HG02798 (cell line): ENCODE data around the gene GOLGA1.

ENCODE experiments used
- ATAC-seq: cut with Tn5 transposase; IDR thresholded peaks from one replicate; pipeline ENCODE4 v1.9.1; 2021; ENCODE audit warnings: mild to moderate bottlenecking; ENCODE audit not compliant: unreplicated experiment, poor library complexity

The GOLGA1 gene

DNA sequence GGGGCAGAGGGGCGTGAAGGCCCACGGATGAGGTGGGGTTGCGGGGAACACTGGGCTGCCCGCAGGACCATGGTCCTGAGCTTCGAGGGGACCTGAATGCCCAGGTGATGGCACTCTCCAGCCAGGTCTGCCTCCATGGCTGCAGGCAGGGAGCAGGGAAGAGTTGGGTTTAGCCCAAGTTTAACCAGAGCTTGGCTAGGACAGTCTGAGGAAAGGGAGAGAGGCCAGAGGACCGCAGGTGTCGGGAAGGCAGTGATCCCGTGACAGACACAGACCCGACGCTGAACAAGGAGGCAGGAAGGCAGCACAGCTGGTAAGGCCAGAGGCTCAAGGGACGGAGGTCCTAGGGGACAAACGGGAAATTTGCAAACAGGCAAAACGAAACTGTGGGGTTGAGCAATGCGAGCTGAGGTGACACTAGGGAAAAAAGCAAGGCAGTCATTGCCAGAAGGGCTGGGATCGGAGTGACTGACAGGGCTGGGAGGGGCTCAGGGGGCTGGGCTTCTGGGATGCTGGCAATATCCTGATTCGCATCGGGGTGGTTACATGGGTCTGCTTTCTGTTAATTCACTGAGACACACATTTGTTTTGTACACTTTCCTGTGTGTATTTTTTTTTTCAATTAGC, 53.9 kb downstream of the GOLGA1 start:
- no peak for ATAC-seq

DNA sequence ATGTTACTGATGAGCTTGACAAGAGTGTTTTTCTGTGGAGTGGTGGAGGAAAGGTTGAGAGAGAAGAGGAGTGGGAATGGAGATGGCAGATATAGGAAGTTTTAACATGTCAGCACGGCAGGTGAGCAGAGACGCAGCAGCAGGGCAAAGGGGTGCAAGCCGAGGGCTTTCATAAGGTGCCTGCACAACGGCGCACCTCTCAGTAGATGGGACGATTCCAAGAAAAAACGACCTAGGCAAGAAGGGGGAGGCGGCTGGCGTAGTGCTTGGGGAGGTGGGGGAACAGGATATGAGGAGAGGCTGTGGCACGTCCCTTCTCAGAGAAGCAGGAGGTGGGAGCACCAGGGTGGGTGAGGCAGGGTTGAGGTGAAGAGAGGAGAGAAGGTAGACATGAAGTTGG, 54.4 kb downstream of the GOLGA1 start:
- ATAC-seq: no peak

DNA sequence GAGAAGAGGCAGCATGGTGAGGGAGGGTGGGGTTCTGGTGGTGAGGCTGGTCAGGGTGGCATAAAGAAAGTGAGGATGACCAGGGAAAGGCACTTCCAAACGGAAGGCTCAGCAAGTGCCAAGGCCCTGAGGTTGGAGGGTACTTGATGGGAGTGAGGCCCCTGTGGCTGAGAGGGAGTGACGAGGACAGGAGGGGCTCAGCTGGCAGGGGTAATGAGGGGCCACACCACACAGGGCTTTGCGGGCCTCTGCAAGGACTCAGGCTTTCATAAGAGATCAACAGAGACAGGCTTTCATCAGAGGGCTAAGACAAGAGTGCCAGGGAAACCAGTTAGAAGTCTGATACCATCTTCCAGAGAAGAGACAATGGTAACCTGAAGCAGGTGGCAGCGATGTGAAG, 55.3 kb downstream of the GOLGA1 start:
- ATAC-seq: no peak

DNA sequence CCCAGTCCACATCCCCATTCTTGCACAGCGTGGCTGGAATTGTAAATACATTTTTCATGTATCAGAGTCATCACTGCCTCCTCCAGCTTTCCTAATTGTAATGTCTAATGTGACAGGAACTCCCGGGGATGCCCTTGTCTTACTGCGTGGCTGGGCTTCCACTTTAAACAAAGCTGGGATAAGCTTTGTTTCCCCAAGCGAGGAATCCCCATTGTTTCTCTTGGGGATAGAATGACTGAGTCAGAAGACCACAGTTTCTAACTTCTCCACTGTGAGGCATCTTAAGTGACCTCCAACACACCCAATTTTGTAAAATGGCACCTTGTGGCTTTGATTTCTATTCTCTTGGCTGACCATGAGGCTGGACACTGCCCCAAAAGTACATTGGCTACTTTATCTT, 56.5 kb downstream of the GOLGA1 start:
- no peak for ATAC-seq

DNA sequence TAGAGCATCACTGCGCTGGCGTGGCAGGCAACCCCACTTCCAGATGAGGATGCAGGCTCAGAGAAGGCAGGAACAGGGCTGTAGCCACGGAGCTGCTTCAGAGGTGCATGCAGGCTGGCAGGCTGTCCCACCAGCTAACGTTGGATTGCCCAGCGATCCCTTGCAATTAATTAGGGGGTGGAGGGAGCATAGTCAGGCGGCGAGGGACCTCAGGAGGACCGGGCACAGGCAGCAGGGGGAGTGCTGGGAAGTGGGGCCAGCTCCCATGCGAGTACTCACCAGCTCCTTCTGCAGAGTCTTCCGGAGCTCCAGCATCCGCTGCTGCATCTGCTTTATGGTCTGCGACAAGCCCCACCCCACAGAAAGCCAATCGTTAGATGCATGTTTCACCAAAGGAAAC, 58.7 kb downstream of the GOLGA1 start:
- ATAC-seq: no peak

DNA sequence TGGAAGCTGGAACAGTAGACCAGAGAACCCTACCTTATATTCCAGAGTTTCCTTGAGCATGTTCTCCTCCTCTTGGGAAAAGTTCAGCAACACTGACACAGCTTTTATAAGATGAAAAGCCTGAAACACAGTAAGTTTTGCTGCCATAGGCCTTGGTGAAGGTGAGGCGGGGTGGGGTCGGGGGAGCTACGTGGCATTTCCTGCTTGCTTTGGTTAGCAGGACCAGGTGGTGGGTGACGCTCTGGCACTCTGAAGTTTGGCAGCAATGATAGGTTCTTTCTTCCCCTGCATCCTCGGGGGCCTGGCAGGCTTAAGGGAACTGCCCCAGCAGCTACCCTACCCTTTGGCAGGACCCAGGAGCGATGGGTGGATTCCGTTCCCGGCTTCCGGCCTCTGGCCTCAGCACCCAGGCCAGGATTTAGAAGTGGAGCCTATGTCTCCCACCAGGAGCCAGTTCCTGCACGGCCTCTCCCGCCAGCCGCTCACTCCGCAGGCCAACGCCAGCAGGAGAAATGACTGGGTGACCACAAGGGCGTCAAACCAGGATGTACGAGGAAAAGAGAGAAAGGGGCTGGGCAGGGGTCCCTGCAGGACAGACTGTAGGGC, 59.6 kb downstream of the GOLGA1 start:
- no peak for ATAC-seq

DNA sequence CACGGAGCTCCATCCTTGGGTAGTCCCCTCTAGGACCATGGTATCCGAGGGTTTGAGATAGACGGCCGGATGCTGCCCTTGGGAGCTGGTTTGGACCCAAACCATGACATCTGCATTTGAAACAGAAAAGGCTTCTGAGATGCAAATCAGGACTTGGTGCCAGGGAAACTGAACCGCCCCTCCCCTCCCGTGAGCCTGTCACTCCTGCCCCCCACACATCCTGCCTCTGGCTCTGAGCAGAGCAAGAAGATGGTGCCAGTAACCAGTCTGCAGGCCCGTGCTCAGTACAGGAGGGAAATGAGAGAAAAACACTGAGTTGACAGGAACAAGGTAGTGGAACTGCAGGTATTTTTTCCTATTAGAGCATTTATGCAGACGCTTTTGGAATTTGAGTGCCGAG, 60.4 kb downstream of the GOLGA1 start:
- no peak for ATAC-seq

DNA sequence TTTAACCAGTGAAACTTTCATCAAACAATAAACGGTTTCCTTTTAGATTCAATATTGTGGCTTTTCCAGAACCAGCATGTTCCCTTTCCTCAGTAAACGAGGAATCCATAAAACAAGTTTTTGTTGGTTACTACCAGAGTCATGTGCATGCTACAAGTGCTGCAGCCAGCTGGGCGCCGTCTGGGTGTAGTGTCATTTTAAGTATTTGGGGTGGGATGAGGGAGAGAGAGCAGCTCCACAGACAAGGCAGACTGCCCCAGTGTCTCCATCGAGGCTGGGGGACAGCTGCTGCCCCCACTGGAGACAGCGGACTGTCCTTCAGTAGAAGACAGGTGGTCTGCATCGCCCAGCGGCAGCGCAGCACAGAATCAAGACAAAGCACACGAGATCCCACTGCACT, 61.7 kb downstream of the GOLGA1 start:
- no peak for ATAC-seq

DNA sequence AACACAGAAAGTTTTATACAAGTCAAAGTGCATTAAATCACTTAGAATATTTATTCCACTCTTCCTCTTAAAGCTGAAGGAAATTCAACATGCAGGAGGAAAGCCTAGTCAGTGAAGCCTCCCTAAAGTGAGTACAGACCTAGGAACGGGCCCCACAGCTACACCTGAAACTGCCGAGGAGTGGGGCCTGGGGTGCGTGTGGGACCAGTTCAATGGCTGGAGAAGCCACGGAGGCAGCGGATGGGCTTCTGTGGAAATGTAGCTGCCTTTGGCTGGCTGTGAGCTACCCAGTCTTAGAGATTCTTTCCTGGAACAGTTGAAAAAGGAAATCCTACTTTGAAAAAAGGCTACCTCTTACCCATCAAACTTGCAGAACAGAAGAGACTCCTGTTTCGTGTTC, 62.4 kb downstream of the GOLGA1 start:
- ATAC-seq: no peak

DNA sequence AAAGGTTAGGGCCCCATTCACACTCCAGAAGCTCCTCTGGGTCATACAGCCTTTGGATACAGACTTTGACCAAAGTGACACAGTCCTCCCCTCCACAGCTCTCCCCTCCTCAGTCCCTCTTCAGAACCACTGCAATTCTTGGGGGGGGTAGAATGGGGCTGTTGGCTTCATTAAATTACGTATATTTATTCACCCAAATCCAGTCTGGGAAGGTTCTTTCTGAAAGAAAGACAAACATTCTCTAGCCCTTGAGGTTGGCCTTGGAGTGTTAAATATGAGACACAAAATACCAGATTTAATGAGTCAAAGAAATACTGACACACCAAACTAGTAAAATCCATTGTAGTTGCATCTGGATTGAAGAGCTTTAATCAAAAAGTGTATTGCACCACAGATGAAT, 62.9 kb downstream of the GOLGA1 start:
- no peak for ATAC-seq

DNA sequence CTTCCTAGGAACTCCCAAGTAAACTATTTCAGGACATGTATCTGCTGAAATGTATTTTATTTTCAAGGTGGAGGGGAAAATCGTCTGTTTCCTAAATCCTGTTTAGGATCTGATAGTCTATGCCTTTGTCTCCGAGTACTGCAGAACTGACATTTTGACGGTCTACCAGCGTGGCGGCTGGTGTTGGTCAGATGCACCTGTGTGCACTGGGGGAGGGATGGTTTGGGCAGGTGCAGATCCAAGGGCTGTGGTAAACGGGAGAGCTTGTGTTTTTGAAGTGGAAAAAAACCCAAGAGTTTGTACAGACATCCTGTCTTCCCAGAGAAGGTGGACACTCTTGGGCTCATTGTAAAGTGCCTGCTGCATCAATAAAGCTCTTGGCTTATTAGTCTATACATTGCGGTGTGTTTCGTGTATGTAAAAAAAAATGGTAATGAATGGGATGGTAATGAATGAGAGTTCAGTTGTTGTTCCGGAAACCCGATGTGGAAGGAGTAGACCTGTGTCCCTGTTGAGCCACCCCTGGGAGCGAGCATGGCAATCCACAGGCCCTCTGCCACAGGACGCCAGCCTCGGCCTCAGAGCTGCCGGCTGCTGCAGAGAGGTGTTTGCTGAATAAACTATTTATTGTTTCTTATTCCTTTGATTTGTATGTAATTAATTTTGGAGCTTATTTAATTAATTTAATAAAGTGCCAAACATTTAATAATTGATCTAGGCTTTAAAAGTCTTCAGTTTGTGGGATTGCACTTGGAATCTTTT, 63.7 kb downstream of the GOLGA1 start:
- ATAC-seq: no peak

DNA sequence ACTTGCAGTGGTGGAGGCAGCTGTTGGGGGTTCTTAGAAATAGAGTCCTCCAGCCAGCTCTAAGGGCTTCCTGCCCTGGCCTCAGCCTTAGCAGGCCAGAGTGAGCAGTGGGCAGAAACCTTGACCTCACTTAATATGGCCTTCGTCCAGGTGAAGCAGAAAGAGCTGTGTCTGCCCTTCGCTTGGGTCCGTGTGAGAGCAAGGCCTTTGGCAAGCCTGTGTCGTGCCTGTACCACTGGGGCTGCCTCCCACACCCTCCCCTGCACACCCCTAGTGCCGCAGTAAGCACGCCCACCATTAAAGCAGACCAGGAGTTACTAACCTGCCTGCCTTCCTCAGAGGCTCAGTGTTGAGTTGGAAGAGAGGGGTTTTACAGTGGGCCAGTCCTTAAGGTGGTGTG, 65.4 kb downstream of the GOLGA1 start:
- no peak for ATAC-seq

DNA sequence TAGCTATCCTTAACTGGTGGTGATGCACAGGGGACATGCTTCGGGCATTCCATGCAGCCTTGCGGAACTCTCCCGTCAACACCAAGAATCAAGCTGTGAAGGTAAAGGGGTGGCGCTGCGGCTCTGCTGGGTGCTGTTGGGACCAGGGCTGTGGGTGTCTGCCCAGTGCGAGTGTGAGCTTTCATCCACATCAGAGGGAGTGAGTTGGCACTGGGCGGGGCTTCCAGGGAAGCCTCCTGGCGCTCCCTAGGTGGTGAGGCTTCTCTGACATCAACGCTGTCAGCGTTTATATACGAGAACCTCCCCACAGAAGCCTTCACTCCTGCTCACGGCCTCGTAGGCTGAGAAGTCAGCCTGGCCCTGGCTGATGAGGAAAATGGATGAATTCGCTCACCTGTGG, 67.2 kb downstream of the GOLGA1 start:
- ATAC-seq: no peak

DNA sequence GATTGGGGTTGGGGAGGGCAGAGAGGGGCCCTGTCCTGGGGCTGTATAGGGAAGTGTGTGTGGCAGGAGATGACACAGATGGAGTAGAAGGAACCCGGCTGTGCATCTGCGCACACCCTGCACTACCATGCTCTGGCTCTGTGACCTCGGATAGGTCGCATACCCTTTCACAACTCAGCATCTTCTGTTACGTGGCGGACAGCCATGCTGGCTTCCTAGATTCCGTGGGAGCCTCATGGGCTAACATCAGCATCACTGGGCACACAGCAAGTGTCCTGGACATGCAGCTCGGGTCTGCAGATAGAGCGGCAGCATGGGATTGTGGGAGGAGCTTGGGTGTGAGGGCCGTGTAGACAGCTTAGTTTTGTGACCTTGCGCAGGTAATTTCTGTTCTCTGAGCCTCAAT, 69.7 kb downstream of the GOLGA1 start:
- no peak for ATAC-seq

DNA sequence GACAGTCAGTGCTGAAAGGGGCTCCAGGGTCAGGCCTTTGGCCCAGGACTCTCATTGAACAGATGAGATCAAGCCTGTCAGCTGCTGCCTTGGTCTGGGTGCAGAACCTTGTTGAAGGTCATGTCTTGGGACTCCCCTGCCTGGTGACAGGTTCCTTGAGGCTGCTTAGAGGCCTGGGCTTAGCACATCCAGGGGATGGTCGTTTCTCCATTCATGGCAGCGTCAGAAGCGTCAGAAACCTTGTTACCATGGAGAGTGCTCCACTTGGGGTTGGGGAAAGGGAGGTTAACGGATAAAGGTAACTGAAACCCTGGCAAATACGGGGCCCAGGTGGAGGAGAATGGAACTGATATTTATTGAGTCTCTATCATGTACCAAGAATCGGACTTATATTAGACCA, 70.2 kb downstream of the GOLGA1 start:
- ATAC-seq: no peak

DNA sequence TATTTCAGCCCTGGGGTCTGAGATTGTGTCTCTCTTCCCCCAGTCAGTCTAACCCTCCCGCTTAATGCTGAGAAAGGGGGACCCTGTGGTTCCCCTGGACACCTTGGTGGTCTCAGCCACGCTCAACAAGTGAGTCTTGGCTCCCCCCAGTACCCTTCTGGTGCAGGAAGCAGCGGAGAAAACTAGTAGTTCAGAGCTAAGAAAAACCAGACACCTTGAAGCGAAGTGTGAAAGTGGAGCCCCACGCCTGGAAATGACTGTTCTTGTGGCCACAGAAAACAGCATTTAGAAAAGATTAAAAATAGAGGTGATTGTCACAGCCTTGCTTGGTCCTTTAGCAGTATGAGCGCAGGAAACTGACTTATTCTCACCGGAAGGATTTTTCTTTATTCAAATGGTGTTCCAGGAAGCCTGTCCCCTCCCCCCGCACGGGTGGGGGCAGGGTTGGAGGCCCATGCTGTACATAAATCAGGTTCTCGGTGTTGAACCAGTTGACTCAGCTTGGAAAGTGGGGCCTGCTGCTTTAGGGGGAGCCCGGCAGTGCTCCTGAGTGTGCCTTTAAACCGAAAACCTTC, 70.8 kb downstream of the GOLGA1 start:
- ATAC-seq: peak; percentile 41

DNA sequence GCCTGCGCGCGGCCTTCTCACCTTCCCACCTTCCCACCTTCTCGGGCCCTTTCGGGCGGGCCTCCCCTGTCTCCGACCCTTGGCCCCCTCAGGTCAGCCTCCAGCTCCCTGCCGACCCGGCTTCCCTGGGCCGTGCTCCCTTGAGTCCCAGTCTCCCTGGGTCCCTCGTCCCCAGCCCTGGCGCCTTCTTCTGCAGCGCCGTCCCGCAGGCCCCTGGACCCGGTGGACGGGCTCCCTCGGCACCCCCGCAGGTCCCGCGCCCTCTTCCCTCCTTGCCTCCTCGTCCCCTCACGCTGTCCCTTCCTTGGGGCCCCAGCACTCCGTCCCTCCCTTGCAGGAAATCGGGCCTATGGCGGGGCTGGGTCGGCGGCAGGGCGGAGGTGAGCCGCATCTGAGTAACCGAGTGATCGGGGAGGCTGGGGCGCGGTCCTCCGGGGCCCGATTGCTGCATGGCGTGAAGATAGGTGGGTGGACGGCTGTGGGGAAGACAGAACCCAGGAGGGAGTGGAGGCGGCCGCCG, 71.4 kb downstream of the GOLGA1 start:
- peak; percentile 10 for ATAC-seq

DNA sequence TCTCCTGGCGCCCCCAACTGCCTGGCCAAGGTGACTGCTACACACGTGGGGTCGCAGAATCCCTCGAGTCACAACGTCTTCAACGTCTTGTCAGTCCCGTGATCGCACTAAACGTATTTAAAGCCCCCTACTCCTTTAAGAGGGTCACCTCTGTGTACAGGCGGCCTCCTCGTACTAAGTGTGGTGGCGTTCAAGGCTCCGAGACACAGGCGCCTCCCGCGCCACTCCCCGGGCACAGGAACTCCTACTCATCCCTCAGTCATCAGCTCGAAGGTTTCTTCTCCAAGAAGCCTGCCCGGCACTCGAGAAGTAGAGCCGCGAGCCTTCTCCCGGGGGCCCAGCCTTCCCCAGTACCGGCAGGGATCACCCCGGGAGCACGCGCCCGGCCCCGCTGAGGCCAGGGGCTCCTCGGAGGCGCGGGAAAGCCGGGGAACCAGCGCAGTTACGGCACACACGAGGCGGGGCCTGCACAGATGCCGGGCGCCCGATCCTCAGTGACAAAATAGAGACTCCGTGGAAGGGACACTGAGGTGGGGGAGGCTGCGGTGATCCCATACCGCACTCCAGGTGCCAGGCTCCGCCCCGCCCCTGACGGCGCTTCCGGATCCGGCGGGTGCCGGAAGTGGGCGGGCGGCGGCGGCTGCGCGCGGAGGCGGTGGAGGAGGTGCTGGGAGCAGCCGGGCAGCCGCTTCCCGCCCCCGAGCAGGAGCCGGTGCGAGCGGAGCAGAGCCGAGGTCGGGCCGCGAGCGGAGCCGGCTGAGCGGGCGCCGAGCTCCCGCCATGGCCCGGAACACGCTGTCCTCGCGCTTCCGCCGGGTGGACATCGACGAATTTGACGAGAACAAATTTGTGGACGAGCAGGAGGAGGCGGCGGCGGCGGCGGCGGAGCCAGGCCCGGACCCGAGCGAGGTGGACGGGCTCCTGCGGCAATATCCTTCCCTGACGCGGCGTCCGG, 72.1 kb downstream of the GOLGA1 start:
- peak; percentile 75 for ATAC-seq

DNA sequence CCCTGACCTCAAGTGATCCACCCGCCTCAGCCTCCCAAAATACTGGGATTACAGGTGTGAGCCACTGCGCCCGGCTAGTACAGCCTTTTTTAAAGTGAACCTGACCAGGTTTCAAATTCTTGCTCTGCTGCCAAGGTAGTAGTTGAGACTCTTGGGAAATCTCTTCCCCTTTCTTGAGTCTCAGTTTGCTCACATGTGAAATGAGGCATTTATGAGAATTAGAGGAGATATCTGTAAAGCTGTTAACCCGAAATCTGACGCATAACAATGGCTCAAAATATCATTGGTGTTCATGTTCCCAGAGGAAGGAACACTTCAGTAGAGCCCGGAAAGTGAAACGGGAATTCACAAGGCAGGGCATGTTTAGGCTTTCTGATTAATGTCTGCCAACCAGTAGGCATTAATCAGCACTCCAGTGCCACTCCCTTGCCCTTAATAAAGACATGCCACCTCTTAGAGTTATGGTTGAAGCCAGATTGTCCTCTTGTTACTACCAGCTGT, 77.5 kb downstream of the GOLGA1 start:
- ATAC-seq: no peak
